Measurements from ENCODE around the gene FZD10. TPM values are rescaled to one million over a fixed set of nuclear protein-coding genes. Genes with fewer than 3 reads are reported as not detected.

FZD10 gene
- total RNA-seq, 1 experiment from 2014 or later = not detected

GRCh38 chr12:130154276-130155070, 7.8 kb upstream of the FZD10 start:
- no peak for DNase-seq (ENCODE audit: low read depth)

DNA sequence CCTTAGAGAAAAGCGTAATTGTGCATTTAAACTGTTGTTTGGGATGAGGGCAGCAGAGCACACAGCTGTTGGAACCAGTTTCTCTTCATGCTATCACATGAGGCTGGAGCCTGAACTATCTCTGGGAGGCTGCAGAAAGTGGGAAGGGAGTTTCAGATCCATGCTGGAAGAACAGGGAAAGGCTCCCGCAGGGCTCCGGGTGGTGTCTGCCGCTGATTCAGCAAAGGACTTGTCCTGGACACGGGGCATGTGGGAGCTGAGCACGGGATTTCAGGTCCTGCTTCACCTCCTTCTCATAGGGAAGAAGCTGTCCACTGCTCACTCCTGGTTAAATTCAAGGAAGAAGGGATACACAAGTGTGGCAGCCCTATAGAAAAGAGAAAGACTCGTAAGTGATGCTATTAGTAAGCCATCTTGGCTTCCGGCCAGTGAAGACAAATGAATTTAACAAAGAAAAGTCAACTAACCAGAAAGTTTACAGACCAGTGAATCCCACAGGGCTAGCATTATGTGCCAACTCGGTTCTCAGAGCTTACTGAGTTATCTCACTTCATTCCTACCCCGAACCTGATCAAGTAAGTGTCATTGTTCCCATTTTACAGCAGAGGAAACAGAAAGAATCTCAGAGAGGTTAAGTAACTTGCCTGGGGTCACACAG, 6.7 kb upstream of the FZD10 start:
- no peak for DNase-seq (ENCODE audit: low read depth)

DNA sequence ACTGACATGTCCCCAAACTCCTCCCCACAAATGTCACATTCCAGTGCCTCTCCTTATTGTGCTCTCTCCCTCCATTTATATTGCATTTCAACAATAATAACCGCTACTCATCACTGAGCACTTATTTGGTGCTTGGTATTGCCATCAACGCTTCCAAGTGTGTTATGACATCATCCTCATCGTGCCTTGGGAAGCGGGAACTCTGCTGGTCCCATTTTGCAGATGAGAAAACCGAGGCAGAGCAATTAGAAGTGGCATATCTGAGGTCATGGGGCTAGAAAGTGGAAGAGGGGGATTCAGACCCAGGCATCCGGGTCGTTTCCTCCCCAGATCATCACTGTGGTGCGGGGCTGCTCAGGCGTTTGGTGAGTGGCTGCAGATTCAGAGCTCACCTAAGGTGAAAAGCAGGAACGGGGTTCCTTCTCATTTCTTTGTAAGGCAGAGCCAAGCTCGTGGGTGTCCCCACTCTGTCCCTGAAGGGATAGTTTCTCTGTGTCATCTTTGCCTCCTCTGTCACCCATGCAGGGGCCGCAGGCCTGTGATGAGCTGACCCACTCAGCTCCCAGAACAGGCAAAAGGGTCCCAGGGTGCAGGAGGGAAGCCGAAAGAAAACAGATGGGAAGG, 5.5 kb upstream of the FZD10 start:
- no peak for DNase-seq (ENCODE audit: low read depth)

DNA sequence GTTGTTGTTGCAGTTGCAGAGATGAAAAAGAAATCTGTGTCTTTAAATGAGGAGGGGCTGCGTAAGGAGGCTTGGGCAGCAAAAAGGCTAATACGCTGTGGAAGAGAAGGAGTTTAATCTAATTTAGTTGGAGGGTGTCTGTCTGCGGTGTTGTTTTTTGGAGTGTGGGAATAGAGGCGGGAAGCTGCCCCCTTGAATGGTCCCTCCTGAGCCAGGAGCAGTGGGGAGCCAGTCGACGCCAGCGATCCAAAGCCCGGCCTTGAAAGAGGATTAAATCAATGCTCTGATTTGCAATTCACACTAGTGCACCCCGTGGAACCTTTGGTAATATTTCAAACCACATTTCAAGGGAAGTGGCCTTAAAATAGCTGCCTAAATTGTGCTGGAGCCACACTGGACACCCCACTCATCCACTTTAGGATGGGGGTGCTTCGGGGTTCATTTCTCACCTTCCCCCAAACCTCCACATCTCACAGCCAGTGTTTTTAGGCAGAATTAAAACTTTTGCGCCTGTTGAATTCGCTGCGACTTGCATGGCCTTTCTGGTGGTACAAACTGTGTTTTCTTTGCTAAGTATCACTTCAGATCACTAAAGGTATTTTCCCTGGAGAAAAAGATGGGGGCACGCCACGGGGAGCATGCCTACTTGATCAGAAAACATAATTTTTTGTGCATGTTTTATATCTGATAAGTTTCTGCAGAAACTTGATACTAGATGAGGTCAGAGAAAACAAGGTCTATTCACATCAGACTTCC, 4.1 kb upstream of the FZD10 start:
- no peak for DNase-seq (ENCODE audit: low read depth)

- no peak for DNase-seq (ENCODE audit: low read depth)
Measured at GRCh38 chr12:130158754-130159059, 3.6 kb upstream of the FZD10 start.

- no peak for DNase-seq (ENCODE audit: low read depth)
Measured at GRCh38 chr12:130160306-130160705, 2.0 kb upstream of the FZD10 start.

DNA sequence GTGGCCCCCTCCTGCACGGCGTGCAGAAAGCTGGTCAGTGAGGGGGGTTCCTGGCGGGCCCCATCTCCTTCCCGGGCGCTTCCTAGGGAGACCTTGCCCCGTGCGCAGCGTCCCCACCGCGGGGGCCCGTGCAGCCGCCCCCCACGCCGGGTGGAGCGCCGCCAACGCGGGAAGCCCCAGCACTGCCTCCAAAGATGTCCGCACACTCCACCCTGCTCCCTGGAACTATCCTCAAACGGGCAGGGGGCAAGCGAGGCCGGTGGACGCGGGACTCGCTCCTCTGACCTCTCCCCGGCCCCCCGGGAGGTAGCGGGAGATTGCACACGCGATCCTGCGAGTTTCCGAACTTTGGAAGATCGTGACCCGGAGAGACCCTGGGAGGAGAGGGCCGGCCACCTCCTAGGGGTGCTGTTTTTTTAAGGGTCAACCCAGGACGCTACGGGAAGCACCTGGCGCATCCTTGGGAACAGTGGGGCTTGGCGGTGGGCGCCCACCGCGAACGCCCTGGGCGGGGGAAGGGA, 1.5 kb upstream of the FZD10 start:
- no peak for DNase-seq (ENCODE audit: low read depth)

GRCh38 chr12:130161261-130162243, 712 bp upstream of the FZD10 start:
- DNase-seq (ENCODE audit: low read depth) = no peak

- DNase-seq (ENCODE audit: low read depth) = no peak
Measured at GRCh38 chr12:130162745-130163460, 639 bp downstream of the FZD10 start.

- no peak for DNase-seq (ENCODE audit: low read depth)
Measured at GRCh38 chr12:130163461-130164215, 1.4 kb downstream of the FZD10 start.

DNA sequence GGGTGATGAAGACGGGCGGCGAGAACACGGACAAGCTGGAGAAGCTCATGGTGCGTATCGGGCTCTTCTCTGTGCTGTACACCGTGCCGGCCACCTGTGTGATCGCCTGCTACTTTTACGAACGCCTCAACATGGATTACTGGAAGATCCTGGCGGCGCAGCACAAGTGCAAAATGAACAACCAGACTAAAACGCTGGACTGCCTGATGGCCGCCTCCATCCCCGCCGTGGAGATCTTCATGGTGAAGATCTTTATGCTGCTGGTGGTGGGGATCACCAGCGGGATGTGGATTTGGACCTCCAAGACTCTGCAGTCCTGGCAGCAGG, 1.9 kb downstream of the FZD10 start:
- DNase-seq (ENCODE audit: low read depth) = no peak

GRCh38 chr12:130164936-130165335, 2.7 kb downstream of the FZD10 start:
- DNase-seq (ENCODE audit: low read depth) = no peak

DNA sequence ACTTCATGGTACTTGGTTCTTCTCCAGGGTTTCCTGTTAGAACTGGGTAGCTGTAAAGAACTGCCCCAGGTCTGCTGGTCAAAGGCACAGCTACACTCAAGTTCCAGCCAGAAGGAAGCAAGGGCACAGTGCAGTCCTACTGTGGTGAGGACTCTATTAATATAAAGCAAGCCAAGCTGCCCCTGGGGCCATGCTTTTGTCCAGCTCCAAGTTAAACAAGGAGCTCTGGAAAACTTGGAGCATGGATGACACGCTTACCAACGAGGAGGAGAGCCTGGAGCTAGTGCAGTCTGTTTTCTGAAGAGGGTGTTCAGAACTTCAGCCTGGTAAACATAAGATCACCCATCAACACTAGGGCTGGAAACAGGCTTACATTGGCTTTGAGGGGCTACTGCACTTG, 4.0 kb downstream of the FZD10 start:
- DNase-seq (ENCODE audit: low read depth) = no peak

- DNase-seq (ENCODE audit: low read depth) = no peak
Measured at GRCh38 chr12:130167537-130167936, 5.3 kb downstream of the FZD10 start.

- DNase-seq (ENCODE audit: low read depth) = no peak
Measured at GRCh38 chr12:130169256-130169655, 7.0 kb downstream of the FZD10 start.

DNA sequence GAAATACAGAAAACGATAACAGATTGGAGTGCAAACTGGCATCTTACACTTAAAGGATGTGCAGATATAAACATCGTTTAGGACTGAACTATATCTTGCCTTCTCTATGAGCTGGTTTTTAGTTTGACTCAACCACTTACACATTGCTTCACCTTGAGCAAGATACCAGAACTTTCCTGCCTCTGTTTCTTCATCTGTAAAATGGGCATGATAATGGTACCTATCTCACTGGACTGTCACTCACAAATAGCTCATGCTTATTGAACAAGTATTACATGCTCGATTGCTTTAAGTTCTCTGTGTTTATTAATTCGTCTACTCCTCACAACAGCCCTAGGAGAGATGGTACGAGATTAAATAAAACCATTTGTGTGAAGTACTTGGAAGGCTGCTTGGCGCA, 7.7 kb downstream of the FZD10 start:
- no peak for DNase-seq (ENCODE audit: low read depth)

DNA sequence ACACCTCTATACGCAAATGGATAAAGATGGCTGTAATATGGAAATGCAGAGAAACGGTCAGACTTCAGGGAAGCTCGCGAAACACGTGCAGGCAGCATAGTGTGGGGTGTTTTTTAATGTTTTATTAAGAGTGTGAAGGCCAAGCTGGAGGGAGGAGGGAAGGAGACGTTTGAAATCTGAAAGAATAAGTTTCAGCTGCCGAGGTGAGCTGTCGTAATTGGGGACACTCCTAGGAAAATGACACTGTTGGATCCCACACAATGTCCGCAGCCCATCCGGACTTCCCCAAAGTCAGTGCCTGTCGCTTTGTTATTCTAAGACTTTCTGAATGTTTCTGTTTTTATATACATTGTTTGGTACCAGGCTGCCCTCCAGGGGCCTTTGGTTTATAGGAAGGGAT, 8.3 kb downstream of the FZD10 start:
- no peak for DNase-seq (ENCODE audit: low read depth)

- DNase-seq (ENCODE audit: low read depth) = no peak
Measured at GRCh38 chr12:130177635-130178242, 15.5 kb downstream of the FZD10 start.

- no peak for DNase-seq (ENCODE audit: low read depth)
Measured at GRCh38 chr12:130178282-130178681, 16.0 kb downstream of the FZD10 start.
